Measurements from ENCODE around the gene GRAP.

GRAP gene

DNA sequence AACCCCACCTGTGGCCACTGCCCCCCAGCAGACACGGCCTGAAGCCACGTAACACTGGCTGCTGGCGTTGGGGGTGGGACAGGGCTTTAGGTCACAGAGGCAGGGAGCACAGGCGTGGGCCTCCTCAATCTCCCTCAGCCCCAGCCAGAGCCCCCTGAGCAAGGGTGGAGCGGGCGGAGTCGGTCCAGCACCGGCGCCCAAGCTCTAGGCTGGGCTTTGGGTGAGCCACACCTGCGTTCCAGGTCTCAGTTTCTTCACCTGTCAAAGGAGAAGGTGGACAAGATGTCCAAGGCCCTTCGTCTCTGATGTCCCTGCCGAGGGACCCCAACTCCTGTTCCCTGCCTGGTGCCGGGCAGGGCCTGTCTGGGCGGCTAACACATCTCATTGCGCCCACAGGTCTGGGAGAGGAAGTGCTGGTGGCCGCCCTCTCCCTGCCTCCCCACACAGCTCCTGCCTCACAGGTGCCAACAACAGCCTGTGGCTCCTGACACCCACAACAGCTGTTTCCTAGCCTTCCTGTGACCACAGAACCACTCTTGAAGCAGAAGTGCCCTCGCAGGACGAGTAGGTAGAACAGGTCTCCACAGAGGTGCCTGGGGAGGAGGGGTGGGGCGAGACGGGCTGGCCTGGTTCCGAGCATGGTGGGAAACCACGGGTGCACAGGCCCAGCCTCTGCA, 54.2 kb downstream of the GRAP start:
- DNase-seq (ENCODE audit: low read depth in 2 of 2): no peak
- no peak overlapping the region for H3K4me3 ChIP-seq (replicated peaks in 1 of 2; ENCODE audit: low read depth in 2 of 2, low read length in 2 of 2)
- TF ChIP-seq, protein P1, sequence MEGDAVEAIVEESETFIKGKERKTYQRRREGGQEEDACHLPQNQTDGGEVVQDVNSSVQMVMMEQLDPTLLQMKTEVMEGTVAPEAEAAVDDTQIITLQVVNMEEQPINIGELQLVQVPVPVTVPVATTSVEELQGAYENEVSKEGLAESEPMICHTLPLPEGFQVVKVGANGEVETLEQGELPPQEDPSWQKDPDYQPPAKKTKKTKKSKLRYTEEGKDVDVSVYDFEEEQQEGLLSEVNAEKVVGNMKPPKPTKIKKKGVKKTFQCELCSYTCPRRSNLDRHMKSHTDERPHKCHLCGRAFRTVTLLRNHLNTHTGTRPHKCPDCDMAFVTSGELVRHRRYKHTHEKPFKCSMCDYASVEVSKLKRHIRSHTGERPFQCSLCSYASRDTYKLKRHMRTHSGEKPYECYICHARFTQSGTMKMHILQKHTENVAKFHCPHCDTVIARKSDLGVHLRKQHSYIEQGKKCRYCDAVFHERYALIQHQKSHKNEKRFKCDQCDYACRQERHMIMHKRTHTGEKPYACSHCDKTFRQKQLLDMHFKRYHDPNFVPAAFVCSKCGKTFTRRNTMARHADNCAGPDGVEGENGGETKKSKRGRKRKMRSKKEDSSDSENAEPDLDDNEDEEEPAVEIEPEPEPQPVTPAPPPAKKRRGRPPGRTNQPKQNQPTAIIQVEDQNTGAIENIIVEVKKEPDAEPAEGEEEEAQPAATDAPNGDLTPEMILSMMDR (IDR thresholded peaks at IDR 0.05; ENCODE audit: low read depth, low read length): no peak

DNA sequence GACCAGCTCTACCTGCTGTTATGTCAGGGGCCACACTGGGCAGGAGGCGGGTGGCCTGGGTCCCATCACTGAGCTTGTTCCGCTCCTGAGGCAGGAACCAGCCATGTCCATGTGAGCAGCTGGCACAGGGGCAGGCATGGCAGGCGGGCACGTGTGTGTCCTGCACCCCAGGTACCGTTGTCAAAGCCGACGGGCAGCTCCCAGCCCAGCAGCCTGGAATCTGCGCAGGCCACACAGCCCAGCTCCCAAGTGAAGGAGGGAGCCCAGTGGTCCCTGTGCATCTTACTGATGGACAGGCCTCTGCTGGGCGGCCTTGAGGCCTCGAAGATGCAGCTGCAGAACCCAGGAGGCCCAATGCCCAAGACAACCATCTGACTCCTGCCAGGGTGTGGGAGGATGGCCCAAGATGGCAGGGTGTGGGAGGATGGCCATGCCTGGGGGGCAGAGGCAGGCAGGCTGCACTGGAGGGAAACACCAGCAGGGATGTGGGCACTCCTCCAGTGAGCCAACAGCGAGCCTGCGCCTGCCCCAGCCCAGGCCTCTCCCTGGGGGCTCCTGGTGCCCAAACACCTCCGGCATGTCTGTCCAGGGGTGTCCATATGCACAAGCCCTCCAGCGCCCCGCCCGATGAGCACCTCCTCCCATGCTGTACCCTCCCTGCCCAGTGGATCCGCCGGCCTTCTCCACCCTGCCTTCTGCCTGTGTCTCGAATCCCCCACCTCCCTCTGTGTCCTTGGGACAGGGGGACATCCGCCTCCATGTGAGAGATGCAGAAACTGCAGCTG, 55.0 kb downstream of the GRAP start:
- no peak for DNase-seq (ENCODE audit: low read depth in 2 of 2)
- TF ChIP-seq, protein P1 (IDR thresholded peaks at IDR 0.05; ENCODE audit: low read depth, low read length): no peak
- no peak overlapping the region for H3K4me3 ChIP-seq (replicated peaks in 1 of 2; ENCODE audit: low read depth in 2 of 2, low read length in 2 of 2)

DNA sequence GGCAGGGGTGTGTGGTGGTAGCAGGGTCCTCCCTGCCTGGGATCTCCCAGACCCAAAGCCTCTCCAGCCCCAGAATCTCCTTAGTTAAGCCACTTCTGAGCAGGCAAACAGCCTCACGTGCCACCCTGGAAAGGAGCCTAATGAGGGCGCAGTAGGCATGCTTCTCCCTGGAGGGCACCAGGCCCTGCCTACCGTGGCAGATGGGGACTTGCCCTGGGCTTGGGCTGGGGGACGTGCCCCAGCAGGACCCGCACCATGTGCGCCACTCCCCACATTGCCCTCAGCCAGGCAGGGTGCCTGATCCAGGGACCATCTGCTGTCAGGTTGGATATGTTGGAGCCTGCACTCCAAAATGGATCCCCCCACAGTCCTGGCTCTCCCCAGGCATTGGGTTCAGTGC, 56.4 kb downstream of the GRAP start:
- TF ChIP-seq, protein P1 (IDR thresholded peaks at IDR 0.05; ENCODE audit: low read depth, low read length): no peak
- no peak overlapping the region for H3K4me3 ChIP-seq (replicated peaks in 1 of 2; ENCODE audit: low read depth in 2 of 2, low read length in 2 of 2)
- no peak for DNase-seq (ENCODE audit: low read depth in 2 of 2)

DNA sequence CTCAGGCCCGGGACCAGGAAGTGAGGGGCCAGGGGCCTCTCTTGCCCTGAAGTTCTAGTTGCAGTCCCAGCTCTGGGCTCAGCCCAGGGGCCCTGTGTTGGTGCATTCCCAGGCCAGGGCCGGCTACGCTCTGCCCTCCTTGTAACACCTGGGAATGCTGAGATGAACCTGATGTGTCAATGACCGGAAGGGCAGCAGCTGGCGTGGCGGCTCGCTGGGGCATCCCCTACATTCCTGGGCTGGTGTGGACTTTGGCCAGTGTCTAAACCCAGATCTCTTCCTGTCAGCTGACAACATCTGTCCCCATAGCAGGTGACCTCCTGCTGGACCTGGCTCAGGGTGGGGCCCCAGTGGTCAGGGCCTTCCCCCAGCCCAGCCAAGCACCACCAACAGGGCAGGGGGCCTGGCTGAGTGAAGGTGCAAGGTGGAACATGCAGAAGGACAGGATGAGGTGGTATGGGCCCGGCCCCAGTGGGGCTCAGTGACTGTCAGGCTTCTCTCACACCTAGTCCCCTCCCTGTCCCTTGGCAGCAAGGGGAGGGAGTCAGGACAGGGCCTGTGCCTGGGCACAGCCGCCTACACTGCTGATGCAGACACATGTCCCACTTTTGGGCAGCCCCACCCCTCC, 58.1 kb downstream of the GRAP start:
- no peak overlapping the region for H3K4me3 ChIP-seq (replicated peaks in 1 of 2; ENCODE audit: low read depth in 2 of 2, low read length in 2 of 2)
- TF ChIP-seq, protein P1 (IDR thresholded peaks at IDR 0.05; ENCODE audit: low read depth, low read length): no peak
- DNase-seq (ENCODE audit: low read depth in 2 of 2): no peak

DNA sequence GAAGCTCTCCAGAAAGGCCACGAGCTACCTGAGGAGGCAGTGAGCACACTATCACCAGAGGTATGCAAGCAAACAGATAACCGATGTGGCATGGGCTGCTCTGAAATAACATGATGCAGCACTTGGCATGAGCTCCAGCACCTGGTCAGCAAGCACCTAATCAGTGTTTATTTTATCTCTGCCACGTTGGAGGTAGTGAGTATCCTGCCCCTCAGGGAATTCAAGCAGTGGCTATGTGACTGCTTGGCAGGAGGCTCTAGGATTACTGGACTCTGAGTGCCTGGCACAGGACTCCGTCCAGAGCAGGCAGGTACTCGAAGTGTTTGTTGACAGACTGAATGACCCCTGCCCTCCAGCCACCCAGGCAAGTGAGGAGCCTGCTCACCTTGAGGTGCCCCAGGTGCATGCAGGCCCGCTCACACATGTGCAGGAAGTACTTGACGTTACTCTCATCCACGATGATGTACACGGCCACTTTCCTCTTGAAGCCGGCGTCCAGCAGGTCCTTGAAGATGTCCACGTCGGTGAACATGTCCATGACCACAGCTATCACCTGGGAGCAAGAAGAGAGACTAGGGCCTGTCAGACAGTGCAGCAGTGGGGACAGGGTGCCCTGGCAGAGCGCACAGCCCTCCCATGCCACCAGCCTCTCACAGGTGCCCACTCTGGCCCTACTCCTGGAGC, 58.8 kb downstream of the GRAP start:
- DNase-seq (ENCODE audit: low read depth in 2 of 2): no peak
- TF ChIP-seq, protein P1 (IDR thresholded peaks at IDR 0.05; ENCODE audit: low read depth, low read length): no peak
- H3K4me3 ChIP-seq (replicated peaks in 1 of 2; ENCODE audit: low read depth in 2 of 2, low read length in 2 of 2): no peak overlapping the region

DNA sequence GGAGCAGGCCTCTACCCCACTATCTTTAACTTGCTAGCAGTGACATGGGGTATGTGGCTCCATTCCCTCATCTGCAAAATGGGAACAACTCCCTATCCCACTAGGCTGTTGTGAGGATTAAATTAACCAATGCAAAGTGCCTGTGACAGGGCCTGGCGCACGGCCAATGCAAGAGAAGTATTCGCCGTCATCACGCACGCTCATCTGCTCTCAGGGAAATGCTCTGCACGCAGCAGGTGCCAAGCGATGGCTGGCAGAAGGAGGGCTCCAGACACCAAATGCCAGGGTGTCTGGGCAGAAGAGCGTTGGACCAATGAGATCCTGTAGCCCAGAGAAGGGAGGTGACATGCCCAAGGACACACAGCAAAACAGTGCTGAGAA, 59.5 kb downstream of the GRAP start:
- TF ChIP-seq, protein P1 (IDR thresholded peaks at IDR 0.05; ENCODE audit: low read depth, low read length): no peak
- DNase-seq (ENCODE audit: low read depth in 2 of 2): no peak
- no peak overlapping the region for H3K4me3 ChIP-seq (replicated peaks in 1 of 2; ENCODE audit: low read depth in 2 of 2, low read length in 2 of 2)
